H9 (cell line): ENCODE data around the gene HS6ST2. TPM values are rescaled to one million over a fixed set of nuclear protein-coding genes. Genes with fewer than 3 reads are reported as not detected.

Source experiments
- DNase-seq: peaks from one replicate; pipeline ENCODE4 v3.0.0-alpha.2; 2017
- H2AFZ ChIP-seq: one replicate; pipeline ENCODE4 v1.6.1; 2013; ENCODE audit warnings: mild to moderate bottlenecking, low read length, control low read depth, moderate library complexity
- H2AK5ac ChIP-seq: 2 replicates; pipeline ENCODE4 v1.6.1; 2013; ENCODE audit warnings: low read length, control low read depth, mixed read lengths; ENCODE audit not compliant: insufficient read length
- H2BK120ac ChIP-seq: one replicate; pipeline ENCODE4 v1.6.1; 2013; ENCODE audit warnings: low read depth, mild to moderate bottlenecking, low read length, control low read depth, inconsistent platforms; ENCODE audit not compliant: poor library complexity, severe bottlenecking
- H2BK12ac ChIP-seq: 2 replicates; pipeline ENCODE4 v1.6.1; 2013; ENCODE audit warnings: low read length, control low read depth, mixed read lengths, low read depth; ENCODE audit not compliant: insufficient read length
- H2BK15ac ChIP-seq: 2 replicates; pipeline ENCODE4 v1.6.1; 2013; ENCODE audit warnings: low read depth, low read length, control low read depth
- H2BK20ac ChIP-seq: one replicate; pipeline ENCODE4 v1.6.1; 2013; ENCODE audit warnings: low read depth, mild to moderate bottlenecking, low read length, control low read depth, inconsistent platforms; ENCODE audit not compliant: poor library complexity, severe bottlenecking
- H2BK5ac ChIP-seq: 2 replicates; pipeline ENCODE4 v1.6.1; 2013; ENCODE audit warnings: low read length, control low read depth, mixed read lengths; ENCODE audit not compliant: insufficient read length
- H3K14ac ChIP-seq: 2 replicates; pipeline ENCODE4 v1.6.1; 2013; ENCODE audit warnings: low read length, control low read depth; ENCODE audit not compliant: insufficient read depth
- H3K18ac ChIP-seq: 2 replicates; pipeline ENCODE4 v1.6.1; 2013; ENCODE audit warnings: low read depth, mild to moderate bottlenecking, mixed read lengths, low read length, control low read depth; ENCODE audit not compliant: insufficient read length
- H3K23ac ChIP-seq: 2 replicates; pipeline ENCODE4 v1.6.1; 2013; ENCODE audit warnings: low read length, control low read depth, mixed read lengths, low read depth; ENCODE audit not compliant: insufficient read length
- H3K23me2 ChIP-seq: 2 replicates; pipeline ENCODE4 v1.6.1; 2013; ENCODE audit warnings: low read depth, mild to moderate bottlenecking, mixed read lengths, low read length, control low read depth; ENCODE audit not compliant: insufficient read length, poor library complexity, severe bottlenecking
- H3K27ac ChIP-seq: 2 replicates; pipeline ENCODE4 v1.5.1; 2013; ENCODE audit warnings: low read length, control low read depth, mixed read lengths, low read depth; ENCODE audit not compliant: insufficient read length
- H3K27me3 ChIP-seq: 2 replicates; pipeline ENCODE4 v1.6.1; 2013; ENCODE audit warnings: low read length, control low read depth, inconsistent platforms; ENCODE audit not compliant: insufficient read depth
- H3K4ac ChIP-seq: 2 replicates; pipeline ENCODE4 v1.6.1; 2013; ENCODE audit warnings: low read depth, mild to moderate bottlenecking, control low read depth, inconsistent platforms, low read length, moderate library complexity
- H3K4me1 ChIP-seq: 2 replicates; pipeline ENCODE4 v1.6.1; 2013; ENCODE audit warnings: low read length, control low read depth, inconsistent platforms; ENCODE audit not compliant: insufficient read depth
- H3K4me2 ChIP-seq: 2 replicates; pipeline ENCODE4 v1.6.1; 2013; ENCODE audit warnings: low read length, control low read depth, mixed read lengths; ENCODE audit not compliant: insufficient read length, insufficient read depth
- H3K56ac ChIP-seq: 2 replicates; pipeline ENCODE4 v1.6.1; 2013; ENCODE audit warnings: low read depth, mild to moderate bottlenecking, mixed read lengths, low read length, control low read depth; ENCODE audit not compliant: insufficient read length
- H3K79me1 ChIP-seq: 2 replicates; pipeline ENCODE4 v1.6.1; 2013; ENCODE audit warnings: low read depth, mild to moderate bottlenecking, moderate library complexity, low read length, control low read depth, inconsistent platforms; ENCODE audit not compliant: insufficient read depth, poor library complexity, severe bottlenecking
- H3K79me2 ChIP-seq: 2 replicates; pipeline ENCODE4 v1.6.1; 2013; ENCODE audit warnings: low read length, control low read depth, inconsistent platforms; ENCODE audit not compliant: insufficient read depth
- H3K9ac ChIP-seq: 2 replicates; pipeline ENCODE4 v1.6.1; 2013; ENCODE audit warnings: low read length, control low read depth, mixed read lengths; ENCODE audit not compliant: insufficient read length; ENCODE audit errors: extremely low read depth
- H3K9me3 ChIP-seq: one replicate; pipeline ENCODE4 v1.6.1; 2013; ENCODE audit warnings: low read depth, low read length, inconsistent platforms; ENCODE audit not compliant: control insufficient read depth
- H3T11ph ChIP-seq: one replicate; pipeline ENCODE4 v1.6.1; 2013; ENCODE audit warnings: mild to moderate bottlenecking, low read length, control low read depth, inconsistent platforms
- H4K20me1 ChIP-seq: one replicate; pipeline ENCODE4 v1.6.1; 2013; ENCODE audit not compliant: control insufficient read depth, insufficient read length, insufficient read depth
- H4K5ac ChIP-seq: 2 replicates; pipeline ENCODE4 v1.6.1; 2013; ENCODE audit warnings: low read depth, mild to moderate bottlenecking, mixed read lengths, low read length, control low read depth; ENCODE audit not compliant: insufficient read length
- H4K8ac ChIP-seq: replicated peaks from 2 replicates; pipeline ENCODE4 v1.6.1; 2013; ENCODE audit warnings: low read length, control low read depth, mixed read lengths, low read depth; ENCODE audit not compliant: insufficient read length
- H4K91ac ChIP-seq: 2 replicates; pipeline ENCODE4 v1.6.1; 2013; ENCODE audit warnings: low read depth, mild to moderate bottlenecking, moderate library complexity, mixed read lengths, low read length, control low read depth; ENCODE audit not compliant: insufficient read length
- H3K27ac Mint-ChIP-seq, 3 experiments: 2 replicates in 2 of 3; 3 replicates in 1 of 3; pipeline ENCODE4 v1.8.0; 2020 to 2021; ENCODE audit warnings: mixed read lengths in 3 of 3, mild to moderate bottlenecking in 1 of 3, moderate library complexity in 1 of 3
- H3K27me3 Mint-ChIP-seq: 2 replicates; pipeline ENCODE4 v1.8.0; 2021; ENCODE audit warnings: low read depth, mild to moderate bottlenecking, moderate library complexity, mixed read lengths
- H3K36me3 Mint-ChIP-seq, 3 experiments: 2 replicates in 2 of 3; 3 replicates in 1 of 3; pipeline ENCODE4 v1.8.0; 2020 to 2021; ENCODE audit warnings: low read depth in 3 of 3, mixed read lengths in 3 of 3; ENCODE audit not compliant: insufficient read depth in 1 of 3
- H3K4me1 Mint-ChIP-seq, 2 experiments: 2 replicates each; pipeline ENCODE4 v1.8.0; 2020; ENCODE audit warnings: mixed read lengths in 2 of 2
- H3K4me3 Mint-ChIP-seq, 2 experiments: 2 replicates in 1 of 2; 3 replicates in 1 of 2; pipeline ENCODE4 v1.8.0; 2020 to 2021; ENCODE audit warnings: mild to moderate bottlenecking in 2 of 2, mixed read lengths in 2 of 2, moderate library complexity in 1 of 2
- H3K9me3 Mint-ChIP-seq, 2 experiments: 2 replicates in 1 of 2; 3 replicates in 1 of 2; pipeline ENCODE4 v1.8.0; 2020; ENCODE audit warnings: mild to moderate bottlenecking in 2 of 2, mixed read lengths in 2 of 2, moderate library complexity in 1 of 2
- total RNA-seq: library from RNA; stranded (reverse); gene quantifications from 2 replicates; pipeline ENCODE4 v1.2.1, GENCODE V29; 2021
- TF ChIP-seq, protein P1 (sequence below): fragments of 200-600 bp; sonication (generic); conservative IDR thresholded peaks from 3 replicates; pipeline ENCODE4 v1.8.0; 2021; ENCODE audit warnings: antibody characterized with exemption, mild to moderate bottlenecking

The HS6ST2 gene
- total RNA-seq, 1 experiment from 2014 or later, result 4.8 TPM

DNA sequence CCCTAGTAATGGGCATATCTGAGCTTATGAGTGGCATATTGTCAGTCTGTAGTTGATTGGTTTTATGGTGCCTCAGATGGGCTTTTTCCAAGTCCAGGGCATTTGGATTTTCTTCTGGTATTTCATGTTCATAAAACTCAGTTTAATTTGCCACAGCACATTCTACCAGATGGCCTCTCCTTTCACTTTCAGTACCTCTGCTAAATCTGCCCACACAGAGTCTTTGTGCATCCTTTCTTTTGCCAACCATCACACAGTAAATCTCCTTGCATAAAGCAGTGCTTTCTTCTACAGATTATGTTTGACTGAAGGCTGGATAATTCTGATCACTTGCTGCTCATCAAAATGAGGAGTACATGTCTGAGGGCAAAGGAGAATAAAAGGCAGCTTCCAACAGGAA lies 98.2 kb downstream of the HS6ST2 start:
- no peak overlapping the region for H3K23ac ChIP-seq
- no peak overlapping the region for H3T11ph ChIP-seq
- H4K5ac ChIP-seq, result no peak overlapping the region
- no peak overlapping the region for H3K27ac ChIP-seq
- TF ChIP-seq, protein P1, sequence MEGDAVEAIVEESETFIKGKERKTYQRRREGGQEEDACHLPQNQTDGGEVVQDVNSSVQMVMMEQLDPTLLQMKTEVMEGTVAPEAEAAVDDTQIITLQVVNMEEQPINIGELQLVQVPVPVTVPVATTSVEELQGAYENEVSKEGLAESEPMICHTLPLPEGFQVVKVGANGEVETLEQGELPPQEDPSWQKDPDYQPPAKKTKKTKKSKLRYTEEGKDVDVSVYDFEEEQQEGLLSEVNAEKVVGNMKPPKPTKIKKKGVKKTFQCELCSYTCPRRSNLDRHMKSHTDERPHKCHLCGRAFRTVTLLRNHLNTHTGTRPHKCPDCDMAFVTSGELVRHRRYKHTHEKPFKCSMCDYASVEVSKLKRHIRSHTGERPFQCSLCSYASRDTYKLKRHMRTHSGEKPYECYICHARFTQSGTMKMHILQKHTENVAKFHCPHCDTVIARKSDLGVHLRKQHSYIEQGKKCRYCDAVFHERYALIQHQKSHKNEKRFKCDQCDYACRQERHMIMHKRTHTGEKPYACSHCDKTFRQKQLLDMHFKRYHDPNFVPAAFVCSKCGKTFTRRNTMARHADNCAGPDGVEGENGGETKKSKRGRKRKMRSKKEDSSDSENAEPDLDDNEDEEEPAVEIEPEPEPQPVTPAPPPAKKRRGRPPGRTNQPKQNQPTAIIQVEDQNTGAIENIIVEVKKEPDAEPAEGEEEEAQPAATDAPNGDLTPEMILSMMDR, result no peak
- H3K4me1 Mint-ChIP-seq, result peaks cover 8 to 12% of the 10 kb centered on the region in 2 experiments
- no peak overlapping the region for H2BK5ac ChIP-seq
- H3K4me1 ChIP-seq, result no peaks in the 10 kb centered on the region
- no peak overlapping the region for H2BK15ac ChIP-seq
- no peak overlapping the region for H3K27ac Mint-ChIP-seq
- no peak overlapping the region for H2BK12ac ChIP-seq
- no peak overlapping the region for H2BK20ac ChIP-seq
- H4K20me1 ChIP-seq, result no peaks in the 10 kb centered on the region
- no peaks in the 10 kb centered on the region for H3K9me3 ChIP-seq
- H4K8ac ChIP-seq, result no peak overlapping the region
- no peak overlapping the region for H3K4ac ChIP-seq
- H3K79me1 ChIP-seq, result no peaks in the 10 kb centered on the region
- H3K4me2 ChIP-seq, result no peak overlapping the region
- H2AFZ ChIP-seq, result no peak overlapping the region
- no peaks in the 10 kb centered on the region for H3K23me2 ChIP-seq
- H2AK5ac ChIP-seq, result no peak overlapping the region
- no peaks in the 10 kb centered on the region for H3K27me3 ChIP-seq
- no peak for DNase-seq
- H3K36me3 Mint-ChIP-seq, result peaks cover 13 to 17% (median 14%) of the 10 kb centered on the region in 3 experiments
- no peak overlapping the region for H3K56ac ChIP-seq
- peaks cover 15 to 16% of the 10 kb centered on the region in 2 experiments; a peak in 4 of 5 replicates for H3K9me3 Mint-ChIP-seq
- no peak overlapping the region for H3K4me3 Mint-ChIP-seq
- H4K91ac ChIP-seq, result no peak overlapping the region
- peaks cover 5% of the 10 kb centered on the region; the same call in 1 of the 2 replicates for H3K27me3 Mint-ChIP-seq
- H3K79me2 ChIP-seq, result no peaks in the 10 kb centered on the region
- no peak overlapping the region for H2BK120ac ChIP-seq
- H3K14ac ChIP-seq, result no peak overlapping the region
- H3K9ac ChIP-seq, result no peak overlapping the region
- H3K18ac ChIP-seq, result no peak overlapping the region
